ENCODE measurements around the gene PTPN5. TPM values are rescaled to one million over a fixed set of nuclear protein-coding genes. Genes with fewer than 3 reads are reported as not detected.

PTPN5 gene
- total RNA-seq, 1 experiment from 2014 or later, result not detected

DNA sequence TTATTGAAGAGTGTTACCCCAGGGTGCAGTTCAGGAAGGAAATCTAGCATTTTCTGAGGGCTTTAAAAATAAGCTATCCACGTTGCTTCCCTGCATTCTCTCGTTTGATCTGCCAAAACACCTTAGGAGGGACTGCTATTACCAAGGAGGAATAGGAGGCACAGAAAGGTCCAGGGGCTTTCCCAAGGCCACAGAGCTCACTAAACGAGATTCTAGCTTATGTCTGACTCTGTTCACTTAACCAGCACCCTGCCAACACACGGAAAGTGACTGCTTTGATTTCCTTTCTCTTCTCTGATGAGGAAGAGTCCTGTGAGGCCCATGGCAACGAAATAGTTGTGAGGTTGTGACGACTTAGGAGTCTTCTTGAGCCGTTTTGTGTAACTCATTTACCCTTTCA is 3.4 kb upstream of the PTPN5 start:
- no peaks in the 10 kb centered on the region for H3K9me3 ChIP-seq (ENCODE audit: control insufficient read depth, insufficient read depth, low read depth, low read length)
- no TSS peak for BruUV-seq (replicated peaks)
- H3K27me3 ChIP-seq (ENCODE audit: control insufficient read depth, insufficient read depth, low read length), result peaks cover 28% of the 10 kb centered on the region
- H3K36me3 ChIP-seq (ENCODE audit: control insufficient read depth, insufficient read depth, low read length), result no peaks in the 10 kb centered on the region
- POLR2A ChIA-PET, result no interaction called here
- intact Hi-C loops (cut with micrococcal nuclease; ENCODE audit: unreplicated experiment), result no loop called here
- ATAC-seq (no peak), DNase-seq (ENCODE audit: low read depth, low spot score) (no peak)
- H3K27ac ChIP-seq (ENCODE audit: low read length), result no peak overlapping the region
- no peak overlapping the region for H3K4me3 ChIP-seq (ENCODE audit: low read depth in 2 of 2, low read length in 2 of 2)
- H3K4me1 ChIP-seq (ENCODE audit: control insufficient read depth, insufficient read depth, low read length), result no peaks in the 10 kb centered on the region
- CTCF ChIA-PET, result interaction anchor here (0.6 kb wide), 1 partner anchor 143 kb away, joined by 3 read pairs; no protein-coding TSS in a partner anchor
- TF ChIP-seq, protein P1, sequence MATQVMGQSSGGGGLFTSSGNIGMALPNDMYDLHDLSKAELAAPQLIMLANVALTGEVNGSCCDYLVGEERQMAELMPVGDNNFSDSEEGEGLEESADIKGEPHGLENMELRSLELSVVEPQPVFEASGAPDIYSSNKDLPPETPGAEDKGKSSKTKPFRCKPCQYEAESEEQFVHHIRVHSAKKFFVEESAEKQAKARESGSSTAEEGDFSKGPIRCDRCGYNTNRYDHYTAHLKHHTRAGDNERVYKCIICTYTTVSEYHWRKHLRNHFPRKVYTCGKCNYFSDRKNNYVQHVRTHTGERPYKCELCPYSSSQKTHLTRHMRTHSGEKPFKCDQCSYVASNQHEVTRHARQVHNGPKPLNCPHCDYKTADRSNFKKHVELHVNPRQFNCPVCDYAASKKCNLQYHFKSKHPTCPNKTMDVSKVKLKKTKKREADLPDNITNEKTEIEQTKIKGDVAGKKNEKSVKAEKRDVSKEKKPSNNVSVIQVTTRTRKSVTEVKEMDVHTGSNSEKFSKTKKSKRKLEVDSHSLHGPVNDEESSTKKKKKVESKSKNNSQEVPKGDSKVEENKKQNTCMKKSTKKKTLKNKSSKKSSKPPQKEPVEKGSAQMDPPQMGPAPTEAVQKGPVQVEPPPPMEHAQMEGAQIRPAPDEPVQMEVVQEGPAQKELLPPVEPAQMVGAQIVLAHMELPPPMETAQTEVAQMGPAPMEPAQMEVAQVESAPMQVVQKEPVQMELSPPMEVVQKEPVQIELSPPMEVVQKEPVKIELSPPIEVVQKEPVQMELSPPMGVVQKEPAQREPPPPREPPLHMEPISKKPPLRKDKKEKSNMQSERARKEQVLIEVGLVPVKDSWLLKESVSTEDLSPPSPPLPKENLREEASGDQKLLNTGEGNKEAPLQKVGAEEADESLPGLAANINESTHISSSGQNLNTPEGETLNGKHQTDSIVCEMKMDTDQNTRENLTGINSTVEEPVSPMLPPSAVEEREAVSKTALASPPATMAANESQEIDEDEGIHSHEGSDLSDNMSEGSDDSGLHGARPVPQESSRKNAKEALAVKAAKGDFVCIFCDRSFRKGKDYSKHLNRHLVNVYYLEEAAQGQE (IDR thresholded peaks at IDR 0.05; ENCODE audit: insufficient read depth in 1 of 2, low read depth in 2 of 2, low read length in 1 of 2), result no peak
- TF ChIP-seq CTCF (IDR thresholded peaks at IDR 0.05), result no peak
- TF ChIP-seq SIN3A (IDR thresholded peaks at IDR 0.05; ENCODE audit: borderline replicate concordance, insufficient read depth, low read depth, low read length), result no peak
- TF ChIP-seq POLR2AphosphoS5 (IDR thresholded peaks at IDR 0.05; ENCODE audit: low read depth, low read length), result no peak
- no peak for TF ChIP-seq TCF7L2 (IDR thresholded peaks at IDR 0.05; ENCODE audit: low read depth, low read length)
- in situ Hi-C loops (cut with HindIII; ENCODE audit: low pct_unique_long_range_greater_than_20kb, low sequenced_read_pairs), result no loop called here

GRCh38 chr11:18792827-18793226 is 1.2 kb upstream of the PTPN5 start:
- no peak for ATAC-seq
- intact Hi-C loops (cut with micrococcal nuclease; ENCODE audit: unreplicated experiment) (no loop called here), in situ Hi-C loops (cut with HindIII; ENCODE audit: low pct_unique_long_range_greater_than_20kb, low sequenced_read_pairs) (no loop called here)
- Histone ChIP-seq H3K27ac (ENCODE audit: low read length) (no peak overlapping the region), H3K9me3 (ENCODE audit: control insufficient read depth, insufficient read depth, low read depth, low read length) (no peaks in the 10 kb centered on the region), H3K4me1 (ENCODE audit: control insufficient read depth, insufficient read depth, low read length) (no peaks in the 10 kb centered on the region), H3K4me3 (ENCODE audit: low read depth in 2 of 2, low read length in 2 of 2) (no peak overlapping the region), H3K27me3 (ENCODE audit: control insufficient read depth, insufficient read depth, low read length) (peaks cover 29% of the 10 kb centered on the region), H3K36me3 (ENCODE audit: control insufficient read depth, insufficient read depth, low read length) (no peaks in the 10 kb centered on the region)
- ChIA-PET CTCF (interaction anchor here (0.7 kb wide), 1 partner anchor 61 kb away, joined by 4 read pairs; no protein-coding TSS in a partner anchor), POLR2A (no interaction called here)
- no TSS peak for BruUV-seq (replicated peaks)
- no peak for TF ChIP-seq SIN3A (IDR thresholded peaks at IDR 0.05; ENCODE audit: borderline replicate concordance, insufficient read depth, low read depth, low read length)
- no peak for DNase-seq (ENCODE audit: low read depth, low spot score)

DNA sequence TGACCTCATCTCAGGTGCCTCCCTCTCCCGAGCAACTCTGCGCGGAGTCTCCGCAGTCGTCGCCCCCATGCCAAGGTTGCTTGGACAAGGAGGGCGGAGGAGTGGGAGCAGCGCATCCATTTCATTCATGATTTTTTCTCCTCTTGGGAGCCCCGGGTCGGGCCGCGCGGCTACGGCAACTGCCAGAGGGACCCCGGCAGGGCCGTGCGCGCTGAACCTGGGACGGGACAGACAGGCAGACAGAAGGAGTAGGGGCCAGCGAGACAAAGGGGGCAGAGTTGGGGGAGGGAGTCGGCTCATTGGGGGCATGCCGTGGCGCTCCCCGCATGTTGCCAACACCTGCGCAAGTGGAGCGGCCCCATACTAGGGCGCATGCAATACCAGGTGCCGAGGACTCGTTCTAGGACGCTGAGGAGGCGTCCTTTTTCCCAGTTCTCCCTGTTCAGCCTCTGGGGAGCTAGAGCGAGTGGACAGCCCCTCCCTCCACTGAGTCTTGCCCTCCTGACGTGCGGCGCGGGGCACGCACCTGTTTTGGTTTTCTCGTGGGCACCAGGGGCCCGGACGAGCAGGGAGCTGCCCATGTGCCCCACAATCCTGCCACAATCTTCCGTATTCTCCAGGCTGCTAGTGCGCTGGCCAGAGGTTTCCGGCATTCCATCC is 501 bp upstream of the PTPN5 start:
- no peak for DNase-seq (ENCODE audit: low read depth, low spot score)
- H3K27ac ChIP-seq (ENCODE audit: low read length), result no peak overlapping the region
- ATAC-seq, result peak; percentile 39
- POLR2A ChIA-PET, result no interaction called here
- TF ChIP-seq SIN3A (IDR thresholded peaks at IDR 0.05; ENCODE audit: borderline replicate concordance, insufficient read depth, low read depth, low read length), result no peak
- no peak for TF ChIP-seq CTCF (IDR thresholded peaks at IDR 0.05)
- TF ChIP-seq POLR2AphosphoS5 (IDR thresholded peaks at IDR 0.05; ENCODE audit: low read depth, low read length), result no peak
- TF ChIP-seq, protein P1 (IDR thresholded peaks at IDR 0.05; ENCODE audit: insufficient read depth in 1 of 2, low read depth in 2 of 2, low read length in 1 of 2), result no peak
- no peak for TF ChIP-seq TCF7L2 (IDR thresholded peaks at IDR 0.05; ENCODE audit: low read depth, low read length)
- peak overlapping the region; percentile 4 to 16; a peak in 3 of 4 replicates for H3K4me3 ChIP-seq (ENCODE audit: low read depth in 2 of 2, low read length in 2 of 2)
- peaks cover 25% of the 10 kb centered on the region for H3K27me3 ChIP-seq (ENCODE audit: control insufficient read depth, insufficient read depth, low read length)
- no peaks in the 10 kb centered on the region for H3K36me3 ChIP-seq (ENCODE audit: control insufficient read depth, insufficient read depth, low read length)
- no peaks in the 10 kb centered on the region for H3K4me1 ChIP-seq (ENCODE audit: control insufficient read depth, insufficient read depth, low read length)
- BruUV-seq (replicated peaks), result no TSS peak
- no peaks in the 10 kb centered on the region for H3K9me3 ChIP-seq (ENCODE audit: control insufficient read depth, insufficient read depth, low read depth, low read length)
- intact Hi-C loops (cut with micrococcal nuclease; ENCODE audit: unreplicated experiment) (no loop called here), in situ Hi-C loops (cut with HindIII; ENCODE audit: low pct_unique_long_range_greater_than_20kb, low sequenced_read_pairs) (no loop called here)
- CTCF ChIA-PET, result no interaction called here
